ENCODE data around the gene LAMC3.

LAMC3 gene

GRCh38 chr9:130993303-130994030 is 15.5 kb upstream of the LAMC3 start:
- H3K27ac ChIP-seq = no peak overlapping the region
- TF ChIP-seq CTCF (IDR thresholded peaks at IDR 0.05) (no peak), ZFX (IDR thresholded peaks at IDR 0.05; ENCODE audit: borderline replicate concordance) (no peak)

GRCh38 chr9:130994135-130995085 is 14.6 kb upstream of the LAMC3 start:
- TF ChIP-seq ZFX (IDR thresholded peaks at IDR 0.05; ENCODE audit: borderline replicate concordance) (no peak), CTCF (IDR thresholded peaks at IDR 0.05) (no peak)
- H3K27ac ChIP-seq = no peak overlapping the region

GRCh38 chr9:130995086-130996011 is 13.6 kb upstream of the LAMC3 start:
- TF ChIP-seq CTCF (IDR thresholded peaks at IDR 0.05) (no peak), ZFX (IDR thresholded peaks at IDR 0.05; ENCODE audit: borderline replicate concordance) (no peak)
- no peak overlapping the region for H3K27ac ChIP-seq

GRCh38 chr9:130996205-130996604 is 12.8 kb upstream of the LAMC3 start:
- TF ChIP-seq ZFX (IDR thresholded peaks at IDR 0.05; ENCODE audit: borderline replicate concordance) (no peak), CTCF (IDR thresholded peaks at IDR 0.05) (no peak)
- H3K27ac ChIP-seq = no peak overlapping the region

GRCh38 chr9:130996676-130997394 is 12.1 kb upstream of the LAMC3 start:
- no peak overlapping the region for H3K27ac ChIP-seq
- TF ChIP-seq ZFX (IDR thresholded peaks at IDR 0.05; ENCODE audit: borderline replicate concordance) (no peak), CTCF (IDR thresholded peaks at IDR 0.05) (no peak)

GRCh38 chr9:130997395-130997684 is 11.6 kb upstream of the LAMC3 start:
- no peak overlapping the region for H3K27ac ChIP-seq
- TF ChIP-seq ZFX (IDR thresholded peaks at IDR 0.05; ENCODE audit: borderline replicate concordance) (no peak), CTCF (IDR thresholded peaks at IDR 0.05) (no peak)
